ENCODE measurements around the gene PMM1.
"Not testable (repeated sequence)": the region's sequence is repeated elsewhere in the genome, so short reads cannot be mapped to it uniquely, and the experiment has no call there.

Gene PMM1

GRCh38 chr22:41596776-41597634, 7.4 kb upstream of the PMM1 start:
- DNase-seq (ENCODE audit: low spot score) = peak; percentile 80

- DNase-seq (ENCODE audit: low spot score) = no peak
These were observed 6.1 kb upstream of the PMM1 start for GRCh38 chr22:41595703-41596102.

- DNase-seq (ENCODE audit: low spot score) = not testable (repeated sequence)
These were observed 3.8 kb upstream of the PMM1 start for GRCh38 chr22:41593336-41593960.

GRCh38 chr22:41587347-41587723, 2.3 kb downstream of the PMM1 start:
- no peak for DNase-seq (ENCODE audit: low spot score)

GRCh38 chr22:41585898-41586297, 3.7 kb downstream of the PMM1 start:
- DNase-seq (ENCODE audit: low spot score) = no peak

- DNase-seq (ENCODE audit: low spot score) = no peak
These were observed 4.8 kb downstream of the PMM1 start for GRCh38 chr22:41584881-41585280.

GRCh38 chr22:41582694-41583093, 6.9 kb downstream of the PMM1 start:
- DNase-seq (ENCODE audit: low spot score) = no peak

- no peak for DNase-seq (ENCODE audit: low spot score)
These were observed 9.7 kb downstream of the PMM1 start for GRCh38 chr22:41579997-41580355.

GRCh38 chr22:41579297-41579996, 10.2 kb downstream of the PMM1 start:
- DNase-seq (ENCODE audit: low spot score) = no peak

- no peak for DNase-seq (ENCODE audit: low spot score)
These were observed 10.8 kb downstream of the PMM1 start for GRCh38 chr22:41578818-41579217.

GRCh38 chr22:41578114-41578513, 11.5 kb downstream of the PMM1 start:
- no peak for DNase-seq (ENCODE audit: low spot score)

- DNase-seq (ENCODE audit: low spot score) = peak; percentile 60
These were observed 12.8 kb downstream of the PMM1 start for GRCh38 chr22:41576877-41577276.

- no peak for DNase-seq (ENCODE audit: low spot score)
These were observed 14.1 kb downstream of the PMM1 start for GRCh38 chr22:41575533-41575932.

- DNase-seq (ENCODE audit: low spot score) = no peak
These were observed 14.7 kb downstream of the PMM1 start for GRCh38 chr22:41574847-41575381.

GRCh38 chr22:41573677-41574076, 16.0 kb downstream of the PMM1 start:
- no peak for DNase-seq (ENCODE audit: low spot score)

GRCh38 chr22:41572305-41572704, 17.3 kb downstream of the PMM1 start:
- DNase-seq (ENCODE audit: low spot score) = not testable (repeated sequence)

- no peak for DNase-seq (ENCODE audit: low spot score)
These were observed 17.9 kb downstream of the PMM1 start for GRCh38 chr22:41571786-41572185.

GRCh38 chr22:41570221-41570620, 19.4 kb downstream of the PMM1 start:
- DNase-seq (ENCODE audit: low spot score) = no peak

GRCh38 chr22:41568811-41569210, 20.8 kb downstream of the PMM1 start:
- no peak for DNase-seq (ENCODE audit: low spot score)

GRCh38 chr22:41567512-41567768, 22.2 kb downstream of the PMM1 start:
- no peak for DNase-seq (ENCODE audit: low spot score)

- DNase-seq (ENCODE audit: low spot score) = peak; percentile 84
These were observed 24.1 kb downstream of the PMM1 start for GRCh38 chr22:41565403-41566054.

- DNase-seq (ENCODE audit: low spot score) = no peak
These were observed 25.1 kb downstream of the PMM1 start for GRCh38 chr22:41564563-41564962.
